IMR-90 (cell line): ENCODE data around the gene NR2F1. TPM values are rescaled to one million over a fixed set of nuclear protein-coding genes. Genes with fewer than 3 reads are reported as not detected.

ENCODE experiments used
- ATAC-seq: fragments of 200-7000 bp; cut with Tn5 transposase; 2 replicates; pipeline ENCODE4 v1.9.1; 2020; ENCODE audit warnings: low read depth, mild to moderate bottlenecking, moderate library complexity
- BruUV-seq: library from RNA; stranded (reverse); fragments of 400-500 nt; replicated peaks from 2 replicates; lab custom pipeline; 2021; lab: Mats Ljungman, UMichigan
- CTCF ChIA-PET: fragments of 300-600 bp; formaldehyde crosslinking; extraction: SDS; loops from one replicate; lab custom pipeline; 2021; ENCODE audit warnings: antibody characterized with exemption; lab: Yijun Ruan, JAX
- POLR2A ChIA-PET: fragments of 300-600 bp; sonication (Branson Sonifier 250); formaldehyde crosslinking; loops from one replicate; lab custom pipeline; 2022; ENCODE audit warnings: antibody characterized with exemption; ENCODE audit not compliant: unreplicated experiment; lab: Charles Lee
- DNase-seq: peaks from one replicate; pipeline ENCODE4 v3.0.0; 2013
- H2AFZ ChIP-seq: replicated peaks from 2 replicates; pipeline ENCODE3; 2013; ENCODE audit warnings: low read length, mild to moderate bottlenecking; ENCODE audit not compliant: poor library complexity
- H2AK5ac ChIP-seq: 2 replicates; pipeline ENCODE4 v1.6.1; 2013; ENCODE audit warnings: low read depth, low read length, inconsistent platforms
- H2AK9ac ChIP-seq: replicated peaks from 2 replicates; pipeline ENCODE3; 2013; ENCODE audit warnings: mild to moderate bottlenecking, low read depth, low read length, moderate library complexity; ENCODE audit not compliant: poor library complexity
- H2BK120ac ChIP-seq: 2 replicates; pipeline ENCODE4 v1.6.1; 2013; ENCODE audit warnings: low read depth, low read length, inconsistent platforms
- H2BK15ac ChIP-seq: 3 replicates; pipeline ENCODE4 v1.6.1; 2013; ENCODE audit warnings: low read depth, low read length, inconsistent platforms
- H2BK20ac ChIP-seq: 2 replicates; pipeline ENCODE4 v1.6.1; 2013; ENCODE audit warnings: low read depth, mild to moderate bottlenecking, inconsistent platforms, low read length, moderate library complexity
- H2BK5ac ChIP-seq: 2 replicates; pipeline ENCODE4 v1.6.1; 2013; ENCODE audit warnings: mild to moderate bottlenecking, low read depth, low read length, inconsistent platforms; ENCODE audit not compliant: poor library complexity, severe bottlenecking
- H3K14ac ChIP-seq: replicated peaks from 2 replicates; pipeline ENCODE4 v1.6.1; 2013; ENCODE audit warnings: low read depth, low read length, inconsistent platforms
- H3K18ac ChIP-seq: 2 replicates; pipeline ENCODE4 v1.6.1; 2013; ENCODE audit warnings: low read depth, low read length, control low read depth
- H3K23ac ChIP-seq: 2 replicates; pipeline ENCODE4 v1.6.1; 2013; ENCODE audit warnings: low read depth, low read length, inconsistent platforms
- H3K27ac ChIP-seq: 2 replicates; pipeline ENCODE4 v1.5.1; 2013; ENCODE audit warnings: mild to moderate bottlenecking, control low read depth, low read length; ENCODE audit not compliant: insufficient read depth
- H3K27me3 ChIP-seq: 2 replicates; pipeline ENCODE4 v1.6.1; 2013; ENCODE audit warnings: low read length; ENCODE audit not compliant: control insufficient read depth, insufficient read depth
- H3K36me3 ChIP-seq: 2 replicates; pipeline ENCODE4 v1.6.1; 2013; ENCODE audit warnings: low read length, mixed read lengths; ENCODE audit not compliant: control insufficient read depth, insufficient read depth
- H3K4ac ChIP-seq: 2 replicates; pipeline ENCODE4 v1.6.1; 2013; ENCODE audit warnings: low read depth, low read length, inconsistent platforms
- H3K4me1 ChIP-seq: 2 replicates; pipeline ENCODE4 v1.6.1; 2013; ENCODE audit warnings: low read length, mixed read lengths; ENCODE audit not compliant: control insufficient read depth, insufficient read depth
- H3K4me2 ChIP-seq: 2 replicates; pipeline ENCODE4 v1.6.1; 2013; ENCODE audit warnings: low read depth, mild to moderate bottlenecking, control low read depth, low read length, moderate library complexity
- H3K4me3 ChIP-seq: 2 replicates; pipeline ENCODE4 v1.5.1; 2013; ENCODE audit warnings: low read depth, mild to moderate bottlenecking, control low read depth, low read length, moderate library complexity; ENCODE audit not compliant: insufficient read depth
- H3K56ac ChIP-seq: 2 replicates; pipeline ENCODE4 v1.6.1; 2013; ENCODE audit warnings: low read length, inconsistent platforms; ENCODE audit not compliant: insufficient read depth; ENCODE audit errors: extremely low read depth
- H3K79me1 ChIP-seq, 2 experiments: 2 replicates each; pipeline ENCODE4 v1.6.1; 2013; ENCODE audit warnings: low read length in 2 of 2, inconsistent platforms in 1 of 2, low read depth in 1 of 2
- H3K9ac ChIP-seq: 2 replicates; pipeline ENCODE4 v1.6.1; 2013; ENCODE audit warnings: low read depth, low read length, control low read depth
- H3K9me1 ChIP-seq: 2 replicates; pipeline ENCODE4 v1.6.1; 2013; ENCODE audit warnings: low read length, inconsistent platforms; ENCODE audit not compliant: insufficient read depth
- H3K9me3 ChIP-seq: 2 replicates; pipeline ENCODE4 v1.6.1; 2013; ENCODE audit warnings: low read length; ENCODE audit not compliant: control insufficient read depth, insufficient read depth
- H4K20me1 ChIP-seq: 2 replicates; pipeline ENCODE4 v1.6.1; 2013; ENCODE audit warnings: low read length, inconsistent platforms; ENCODE audit not compliant: insufficient read depth
- H4K5ac ChIP-seq: 2 replicates; pipeline ENCODE4 v1.6.1; 2013; ENCODE audit warnings: mild to moderate bottlenecking, low read depth, low read length, control low read depth
- H4K8ac ChIP-seq, 2 experiments: 2 replicates each; pipeline ENCODE4 v1.6.1; 2013; ENCODE audit warnings: low read depth in 2 of 2, low read length in 2 of 2, control low read depth in 1 of 2, inconsistent platforms in 1 of 2
- H4K91ac ChIP-seq: 2 replicates; pipeline ENCODE4 v1.6.1; 2013; ENCODE audit warnings: low read depth, low read length, inconsistent platforms; ENCODE audit not compliant: insufficient read depth
- CHD1 ChIP-seq: IDR thresholded peaks from 2 replicates; pipeline ENCODE4 v1.6.1; 2012; ENCODE audit warnings: low read depth, low read length, improper control_type of control experiment
- FOS ChIP-seq: fragments of 150-350 bp; IDR thresholded peaks from 2 replicates; pipeline ENCODE4 v1.6.1; 2016; ENCODE audit warnings: low read depth, low read length
- MAFK ChIP-seq: IDR thresholded peaks from 2 replicates; pipeline ENCODE4 v1.6.1; 2012; ENCODE audit warnings: low read depth, low read length, improper control_type of control experiment
- NFE2L2 ChIP-seq: fragments of 150-350 bp; IDR thresholded peaks from 2 replicates; pipeline ENCODE4 v1.6.1; 2016; ENCODE audit warnings: low read depth, mild to moderate bottlenecking, low read length
- RAD21 ChIP-seq: IDR thresholded peaks from 2 replicates; pipeline ENCODE4 v1.6.1; 2012; ENCODE audit warnings: low read length, improper control_type of control experiment
- RFX5 ChIP-seq: IDR thresholded peaks from 2 replicates; pipeline ENCODE4 v1.8.0; 2012; ENCODE audit warnings: low read depth, mild to moderate bottlenecking, low read length, moderate library complexity
- SMC3 ChIP-seq: fragments of 150-350 bp; IDR thresholded peaks from 2 replicates; pipeline ENCODE4 v1.6.1; 2016; ENCODE audit warnings: low read depth, mild to moderate bottlenecking, antibody characterized with exemption, low read length, moderate library complexity
- WGBS, 2 experiments: methylation state at CpG; one replicate each; pipeline versions ENCODE4 v1.1.5 to v1.1.7; 2013; ENCODE audit warnings: missing lambda C conversion rate in 2 of 2; ENCODE audit not compliant: insufficient read length in 1 of 2; ENCODE audit errors: extremely low coverage in 2 of 2; 5-methylcytosine and 5-hydroxymethylcytosine counted together
- dilution Hi-C: fragments of 300-500 bp; cut with HindIII; formaldehyde crosslinking; loops from one replicate; pipeline ENCODE4 v1.14.3; 2018; ENCODE audit warnings: low sequenced_read_pairs; ENCODE audit not compliant: unreplicated experiment
- in situ Hi-C: fragments of 300-500 bp; cut with MboI; formaldehyde crosslinking; loops from 3 replicates; pipeline ENCODE4 v1.14.3; 2019; ENCODE audit warnings: low sequenced_read_pairs, inconsistent platforms, mixed read lengths
- intact Hi-C: fragments of 100-400 bp; cut with micrococcal nuclease; formaldehyde crosslinking; loops from 2 replicates; pipeline ENCODE4 v1.10.0; 2022
- polyA plus RNA-seq, 3 experiments: library from polyadenylated mRNA; depleted of rRNA; stranded (reverse); fragments of >200 nt; gene quantifications; 2 replicates each; pipeline ENCODE4 v1.2.3, GENCODE V29; 2012; ENCODE audit warnings: low replicate concordance in 1 of 3
- total RNA-seq: library from RNA; depleted of rRNA; stranded (reverse); fragments of >200 nt; gene quantifications from 2 replicates; pipeline ENCODE4 v1.2.3, GENCODE V29; 2012
- TF ChIP-seq, protein P1 (sequence below): conservative IDR thresholded peaks from 2 replicates; pipeline ENCODE4 v1.5.1; 2012; ENCODE audit warnings: mild to moderate bottlenecking, low read depth, low read length, improper control_type of control experiment
- TF ChIP-seq, protein P2 (sequence below): fragments of 150-350 bp; IDR thresholded peaks from 2 replicates; pipeline ENCODE4 v1.6.1; 2016; ENCODE audit warnings: low read depth, mild to moderate bottlenecking, low read length, moderate library complexity, borderline replicate concordance

The NR2F1 gene
- total and polyA plus RNA-seq, 2 of the 4 experiments (the other 2 are of a cell fraction): 19.0 to 160 TPM

DNA sequence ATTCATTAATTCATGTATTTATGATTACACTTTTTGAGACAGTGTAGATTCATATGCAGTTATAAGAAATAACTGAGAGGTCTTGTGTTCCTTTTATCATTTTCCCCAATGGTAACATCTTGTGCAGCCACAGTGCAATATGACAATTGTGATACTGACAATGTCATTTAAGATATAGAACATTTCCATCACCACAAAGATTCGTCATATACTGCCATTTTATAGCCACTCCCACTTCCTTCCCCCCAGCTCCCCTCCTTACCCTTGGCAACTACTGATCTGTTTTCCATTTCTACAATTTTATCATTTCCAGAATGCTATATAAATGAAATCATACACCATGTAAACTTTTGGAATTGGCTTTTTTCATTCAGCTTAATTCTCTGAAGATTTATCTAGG, 53.8 kb downstream of the NR2F1 start:
- no peak for ATAC-seq
- Histone ChIP-seq H2BK120ac (no peak overlapping the region), H3K9ac (no peak overlapping the region), H2BK20ac (no peak overlapping the region), H2AFZ (no peak overlapping the region), H3K36me3 (no peaks in the 10 kb centered on the region), H3K4me3 (no peak overlapping the region), H3K27me3 (no peaks in the 10 kb centered on the region), H3K4me1 (peaks cover 4% of the 10 kb centered on the region), H3K9me1 (no peaks in the 10 kb centered on the region), H4K8ac (no peak overlapping the region), H3K23ac (no peak overlapping the region), H3K14ac (no peak overlapping the region), H4K20me1 (no peaks in the 10 kb centered on the region), H3K27ac (no peak overlapping the region), H2BK5ac (no peak overlapping the region), H2AK9ac (no peak overlapping the region), H3K9me3 (no peaks in the 10 kb centered on the region), H3K4ac (no peak overlapping the region), H2AK5ac (no peak overlapping the region), H3K79me1 (no peaks in the 10 kb centered on the region), H3K18ac (no peak overlapping the region), H3K56ac (no peak overlapping the region), H4K91ac (no peak overlapping the region), H2BK15ac (no peak overlapping the region), H3K4me2 (no peak overlapping the region), H4K5ac (no peak overlapping the region)
- ChIA-PET CTCF (no interaction called here), POLR2A (no interaction called here)
- no peak for DNase-seq
- in situ Hi-C loops: no loop called here
- TF ChIP-seq FOS (no peak), RAD21 (no peak), MAFK (no peak), RFX5 (no peak), CHD1 (no peak), NFE2L2 (no peak), SMC3 (no peak)
- TF ChIP-seq, protein P1, sequence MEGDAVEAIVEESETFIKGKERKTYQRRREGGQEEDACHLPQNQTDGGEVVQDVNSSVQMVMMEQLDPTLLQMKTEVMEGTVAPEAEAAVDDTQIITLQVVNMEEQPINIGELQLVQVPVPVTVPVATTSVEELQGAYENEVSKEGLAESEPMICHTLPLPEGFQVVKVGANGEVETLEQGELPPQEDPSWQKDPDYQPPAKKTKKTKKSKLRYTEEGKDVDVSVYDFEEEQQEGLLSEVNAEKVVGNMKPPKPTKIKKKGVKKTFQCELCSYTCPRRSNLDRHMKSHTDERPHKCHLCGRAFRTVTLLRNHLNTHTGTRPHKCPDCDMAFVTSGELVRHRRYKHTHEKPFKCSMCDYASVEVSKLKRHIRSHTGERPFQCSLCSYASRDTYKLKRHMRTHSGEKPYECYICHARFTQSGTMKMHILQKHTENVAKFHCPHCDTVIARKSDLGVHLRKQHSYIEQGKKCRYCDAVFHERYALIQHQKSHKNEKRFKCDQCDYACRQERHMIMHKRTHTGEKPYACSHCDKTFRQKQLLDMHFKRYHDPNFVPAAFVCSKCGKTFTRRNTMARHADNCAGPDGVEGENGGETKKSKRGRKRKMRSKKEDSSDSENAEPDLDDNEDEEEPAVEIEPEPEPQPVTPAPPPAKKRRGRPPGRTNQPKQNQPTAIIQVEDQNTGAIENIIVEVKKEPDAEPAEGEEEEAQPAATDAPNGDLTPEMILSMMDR: no peak
- TF ChIP-seq, protein P2, sequence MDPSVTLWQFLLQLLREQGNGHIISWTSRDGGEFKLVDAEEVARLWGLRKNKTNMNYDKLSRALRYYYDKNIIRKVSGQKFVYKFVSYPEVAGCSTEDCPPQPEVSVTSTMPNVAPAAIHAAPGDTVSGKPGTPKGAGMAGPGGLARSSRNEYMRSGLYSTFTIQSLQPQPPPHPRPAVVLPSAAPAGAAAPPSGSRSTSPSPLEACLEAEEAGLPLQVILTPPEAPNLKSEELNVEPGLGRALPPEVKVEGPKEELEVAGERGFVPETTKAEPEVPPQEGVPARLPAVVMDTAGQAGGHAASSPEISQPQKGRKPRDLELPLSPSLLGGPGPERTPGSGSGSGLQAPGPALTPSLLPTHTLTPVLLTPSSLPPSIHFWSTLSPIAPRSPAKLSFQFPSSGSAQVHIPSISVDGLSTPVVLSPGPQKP: no peak
- no CpG with 5 or more reads among the region's 1 CpG for WGBS, 2 experiments
- intact Hi-C loops: no loop called here
- dilution Hi-C loops: no loop called here
- no TSS peak for BruUV-seq
